Neural progenitor cell (in vitro differentiated cells): ENCODE results near the gene POLR2J. TPM values are rescaled to one million over a fixed set of nuclear protein-coding genes. Genes with fewer than 3 reads are reported as not detected.
"Not testable (repeated sequence)": the region's sequence is repeated elsewhere in the genome, so short reads cannot be mapped to it uniquely, and the experiment has no call there.

ENCODE experiments used
- DNase-seq: peaks from one replicate; pipeline ENCODE4 v3.0.0-alpha.2; 2016; ENCODE audit warnings: low spot score
- H2AFZ ChIP-seq: fragments of 200-600 bp; sonication (generic); replicated peaks from 2 replicates; pipeline ENCODE4 v1.6.1; 2016; ENCODE audit warnings: antibody characterized with exemption
- H3F3A ChIP-seq: fragments of 200-600 bp; sonication (generic); 2 replicates; pipeline ENCODE4 v1.6.1; 2016; ENCODE audit warnings: antibody characterized with exemption, low read depth
- H3K27ac ChIP-seq: fragments of 200-600 bp; sonication (generic); 2 replicates; pipeline ENCODE4 v1.5.1; 2016; ENCODE audit warnings: mild to moderate bottlenecking
- H3K27me3 ChIP-seq: fragments of 200-600 bp; sonication (generic); 2 replicates; pipeline ENCODE4 v1.6.1; 2016; ENCODE audit warnings: mild to moderate bottlenecking, moderate library complexity
- H3K36me3 ChIP-seq: fragments of 200-600 bp; sonication (generic); 2 replicates; pipeline ENCODE4 v1.5.1; 2016
- H3K4me1 ChIP-seq: fragments of 200-600 bp; sonication (generic); 2 replicates; pipeline ENCODE4 v1.6.1; 2016; ENCODE audit warnings: mixed run types
- H3K4me2 ChIP-seq: fragments of 200-600 bp; sonication (generic); 2 replicates; pipeline ENCODE4 v1.6.1; 2016
- H3K4me3 ChIP-seq: fragments of 200-600 bp; sonication (generic); 2 replicates; pipeline ENCODE4 v1.5.1; 2016
- H3K79me2 ChIP-seq: fragments of 200-600 bp; sonication (generic); 2 replicates; pipeline ENCODE4 v1.6.1; 2016; ENCODE audit warnings: low read depth
- H3K9ac ChIP-seq: fragments of 200-600 bp; sonication (generic); 2 replicates; pipeline ENCODE4 v1.6.1; 2016
- H3K9me3 ChIP-seq: fragments of 200-600 bp; sonication (generic); 2 replicates; pipeline ENCODE4 v1.5.1; 2016; ENCODE audit warnings: low read depth
- H4K20me1 ChIP-seq: fragments of 200-600 bp; sonication (generic); 2 replicates; pipeline ENCODE4 v1.6.1; 2016; ENCODE audit warnings: low read depth
- H3K27ac Mint-ChIP-seq: 3 replicates; pipeline ENCODE4 v1.8.0; 2021; ENCODE audit warnings: mixed read lengths
- H3K27me3 Mint-ChIP-seq: 2 replicates; pipeline ENCODE4 v1.8.0; 2022; ENCODE audit warnings: low read depth, mild to moderate bottlenecking, inconsistent platforms, moderate library complexity, mixed read lengths; ENCODE audit not compliant: insufficient read depth
- H3K36me3 Mint-ChIP-seq: 3 replicates; pipeline ENCODE4 v1.8.0; 2021; ENCODE audit warnings: mixed read lengths
- H3K4me1 Mint-ChIP-seq: 3 replicates; pipeline ENCODE4 v1.8.0; 2021; ENCODE audit warnings: mixed read lengths
- H3K4me3 Mint-ChIP-seq: 3 replicates; pipeline ENCODE4 v1.8.0; 2021; ENCODE audit warnings: mild to moderate bottlenecking, moderate library complexity, mixed read lengths
- H3K9me3 Mint-ChIP-seq: 3 replicates; pipeline ENCODE4 v1.8.0; 2020; ENCODE audit warnings: mixed read lengths
- CTCF ChIP-seq: fragments of 200-600 bp; sonication (generic); IDR thresholded peaks from 2 replicates; pipeline ENCODE4 v1.5.1; 2017; ENCODE audit warnings: antibody characterized with exemption, mild to moderate bottlenecking
- total RNA-seq: library from RNA; depleted of rRNA; stranded (reverse); fragments of >200 nt; gene quantifications from 2 replicates; pipeline ENCODE4 v1.2.3, GENCODE V29; 2015; ENCODE audit warnings: low replicate concordance

The POLR2J gene
- total RNA-seq, 1 donor from 2014 or later, result 11.4 TPM

- H3K4me1 ChIP-seq, H3K27ac Mint-ChIP-seq, H3F3A ChIP-seq, H3K9me3 Mint-ChIP-seq, H3K36me3 ChIP-seq, H2AFZ ChIP-seq, H3K4me2 ChIP-seq, H3K27ac ChIP-seq, H3K9ac ChIP-seq, H3K4me1 Mint-ChIP-seq, H3K36me3 Mint-ChIP-seq, DNase-seq, H3K9me3 ChIP-seq, H4K20me1 ChIP-seq, H3K4me3 ChIP-seq, H3K27me3 ChIP-seq, H3K27me3 Mint-ChIP-seq, H3K4me3 Mint-ChIP-seq, H3K79me2 ChIP-seq: not testable (repeated sequence)
These were observed 5.6 kb upstream of the POLR2J start for GRCh38 chr7:102484317-102484716.

GRCh38 chr7:102481962-102482361 is 3.2 kb upstream of the POLR2J start:
- H3K27me3 Mint-ChIP-seq, H3K79me2 ChIP-seq, H3K27ac Mint-ChIP-seq: not testable (repeated sequence)

GRCh38 chr7:102479982-102480637 is 1.4 kb upstream of the POLR2J start:
- not testable (repeated sequence) for H3K9ac ChIP-seq, H3K27ac ChIP-seq, H3K79me2 ChIP-seq, H3K36me3 ChIP-seq, H3F3A ChIP-seq, H3K4me1 Mint-ChIP-seq, H3K4me2 ChIP-seq, H3K9me3 ChIP-seq, H2AFZ ChIP-seq, DNase-seq, H3K36me3 Mint-ChIP-seq, H3K9me3 Mint-ChIP-seq, H3K27ac Mint-ChIP-seq, H3K4me3 ChIP-seq, H3K4me1 ChIP-seq, H3K27me3 ChIP-seq, H3K27me3 Mint-ChIP-seq, H4K20me1 ChIP-seq
- H3K4me3 Mint-ChIP-seq, result peak overlapping the region; percentile 64
- peak; percentile 36 for TF ChIP-seq CTCF

More at GRCh38 chr7:102481962-102482361, 3.2 kb upstream of the POLR2J start:
- not testable (repeated sequence) for H3K4me1 ChIP-seq, H3K4me1 Mint-ChIP-seq, H3K4me3 Mint-ChIP-seq, H3K4me3 ChIP-seq, H3K9me3 Mint-ChIP-seq, H2AFZ ChIP-seq, H3K4me2 ChIP-seq, H3K27me3 ChIP-seq, H3K36me3 Mint-ChIP-seq, H4K20me1 ChIP-seq, H3F3A ChIP-seq, DNase-seq, H3K27ac ChIP-seq, H3K9me3 ChIP-seq, H3K36me3 ChIP-seq, H3K9ac ChIP-seq

GRCh38 chr7:102479209-102479584 is 475 bp upstream of the POLR2J start:
- not testable (repeated sequence) for H3K79me2 ChIP-seq, H4K20me1 ChIP-seq, H3K4me3 ChIP-seq, H3K4me1 Mint-ChIP-seq, H3K27ac ChIP-seq, H3K4me3 Mint-ChIP-seq, H3K36me3 ChIP-seq, H3K9me3 ChIP-seq, H3K27me3 ChIP-seq, H3K4me1 ChIP-seq, H3K27me3 Mint-ChIP-seq, DNase-seq, H3F3A ChIP-seq, H3K27ac Mint-ChIP-seq, H3K9me3 Mint-ChIP-seq, H2AFZ ChIP-seq, H3K9ac ChIP-seq, H3K36me3 Mint-ChIP-seq
- peak overlapping the region; percentile 53 for H3K4me2 ChIP-seq

GRCh38 chr7:102474736-102475435 is 3.8 kb downstream of the POLR2J start:
- H3K36me3 ChIP-seq, H3K36me3 Mint-ChIP-seq, DNase-seq, H3F3A ChIP-seq, H3K79me2 ChIP-seq, H3K9me3 Mint-ChIP-seq, H2AFZ ChIP-seq, H3K27ac Mint-ChIP-seq, H3K4me2 ChIP-seq, H3K4me1 ChIP-seq, H3K4me3 Mint-ChIP-seq, H3K4me1 Mint-ChIP-seq, H3K27ac ChIP-seq, H4K20me1 ChIP-seq, H3K4me3 ChIP-seq, H3K27me3 Mint-ChIP-seq, H3K9ac ChIP-seq, H3K27me3 ChIP-seq, H3K9me3 ChIP-seq: not testable (repeated sequence)

- not testable (repeated sequence) for H3K9me3 ChIP-seq, H3K4me1 Mint-ChIP-seq, H3K27ac Mint-ChIP-seq, H3K36me3 ChIP-seq, H3K4me2 ChIP-seq, H3K9ac ChIP-seq, H3K79me2 ChIP-seq, H3K9me3 Mint-ChIP-seq, H3F3A ChIP-seq, H3K27me3 Mint-ChIP-seq, H4K20me1 ChIP-seq, H3K4me3 ChIP-seq, H3K4me3 Mint-ChIP-seq, DNase-seq, H2AFZ ChIP-seq, H3K36me3 Mint-ChIP-seq, H3K27ac ChIP-seq, H3K4me1 ChIP-seq, H3K27me3 ChIP-seq
These were observed 4.6 kb downstream of the POLR2J start for GRCh38 chr7:102474116-102474515.
